Upper lobe of left lung (tissue), 6 donors: Measurements from ENCODE around the gene VPS8. TPM values are rescaled to one million over a fixed set of nuclear protein-coding genes. Genes with fewer than 3 reads are reported as not detected.

Source experiments
- ATAC-seq, 2 donors: fragments of 200-7000 bp; cut with Tn5 transposase; one replicate each; pipeline ENCODE4 v1.9.1; 2022; ENCODE audit warnings: mild to moderate bottlenecking in 2 of 2, moderate library complexity in 2 of 2; ENCODE audit not compliant: low FRiP score in 2 of 2
- DNase-seq, 2 donors: peaks; one replicate each; pipeline ENCODE4 v3.0.0-alpha.2; 2019 to 2020
- H3K27ac ChIP-seq, 4 donors: fragments of 200-600 bp; sonication (generic); one replicate each; pipeline ENCODE4 v1.5.1; 2016 to 2019
- H3K27me3 ChIP-seq, 4 donors: fragments of 200-600 bp; sonication (generic); one replicate each; pipeline ENCODE4 v1.5.1; 2017 to 2019
- H3K36me3 ChIP-seq, 4 donors: fragments of 200-600 bp; sonication (generic); one replicate each; pipeline ENCODE4 v1.5.1; 2016 to 2019
- H3K4me1 ChIP-seq, 4 donors: fragments of 200-600 bp; sonication (generic); one replicate each; pipeline ENCODE4 v1.5.1; 2018 to 2019
- H3K4me3 ChIP-seq, 4 donors: fragments of 200-600 bp; sonication (generic); one replicate each; pipeline ENCODE4 v1.5.1; 2017 to 2019; ENCODE audit warnings: mild to moderate bottlenecking in 2 of 4, moderate library complexity in 1 of 4
- H3K9me3 ChIP-seq, 4 donors: fragments of 200-600 bp; sonication (generic); one replicate each; pipeline ENCODE4 v1.5.1; 2018 to 2019
- CTCF ChIP-seq, 6 experiments: fragments of 450-650 bp in 4 of 6; fragments of 200-600 bp in 2 of 6; sonication (generic) in 2 of 6; IDR thresholded peaks; one replicate each; pipeline ENCODE4 v1.5.1; 2016 to 2019; ENCODE audit warnings: antibody characterized with exemption in 6 of 6
- EP300 ChIP-seq, 4 donors: sonication (generic); formaldehyde crosslinking; IDR thresholded peaks; one replicate each; pipeline ENCODE4 v1.5.1; 2017; ENCODE audit warnings: antibody characterized with exemption in 4 of 4, control low read depth in 2 of 4
- POLR2A ChIP-seq, 4 donors: fragments of 450-650 bp; IDR thresholded peaks; one replicate each; pipeline ENCODE4 v1.5.1; 2016 to 2017; ENCODE audit warnings: antibody characterized with exemption in 4 of 4, mild to moderate bottlenecking in 2 of 4
- POLR2AphosphoS5 ChIP-seq, 2 donors: sonication (generic); formaldehyde crosslinking; IDR thresholded peaks; one replicate each; pipeline ENCODE4 v1.5.1; 2017; ENCODE audit warnings: antibody characterized with exemption in 2 of 2
- WGBS, 2 donors: methylation state at CpG; one replicate each; pipeline ENCODE4 v1.1.5; 2017 to 2018; 5-methylcytosine and 5-hydroxymethylcytosine counted together
- total RNA-seq, 6 donors: library from RNA; depleted of rRNA in 4 of 6; stranded (reverse); fragments of >200 nt in 4 of 6; gene quantifications; one replicate each; pipeline versions ENCODE4 v1.1.0 to v1.2.1, GENCODE V29; 2016 to 2021
- donor health status: DM: no; HTN: no; CAD: no; lungs with moderate emphysema.
- donor health status: DM: no; HTN: yes; CAD: no; lungs with severe emphysema.

VPS8 gene
- total RNA-seq, 6 donors from 2014 or later, result 50.9 to 147 (median 61.5) TPM

- H3K36me3 ChIP-seq, result no peaks in the 10 kb centered on the region
- DNase-seq, result no peak
- H3K9me3 ChIP-seq, result no peaks in the 10 kb centered on the region
- no peak for ATAC-seq
- H3K27ac ChIP-seq, result no peak overlapping the region
- 95% methylated on average over 4 of the region's 4 CpGs for WGBS, 2 donors
- no peaks in the 10 kb centered on the region for H3K4me1 ChIP-seq
- no peaks in the 10 kb centered on the region for H3K27me3 ChIP-seq
- no peak for TF ChIP-seq EP300 (IDR thresholded peaks at IDR 0.05)
- no peak for TF ChIP-seq POLR2A (IDR thresholded peaks at IDR 0.05)
- TF ChIP-seq CTCF (IDR thresholded peaks at IDR 0.05), result no peak
- TF ChIP-seq POLR2AphosphoS5 (IDR thresholded peaks at IDR 0.05), result no peak
- no peak overlapping the region for H3K4me3 ChIP-seq
Measured at GRCh38 chr3:185090811-185091210, 278.8 kb downstream of the VPS8 start.

- Histone ChIP-seq H3K36me3 (no peaks in the 10 kb centered on the region), H3K4me1 (no peaks in the 10 kb centered on the region), H3K9me3 (no peaks in the 10 kb centered on the region), H3K27ac (no peak overlapping the region), H3K27me3 (no peaks in the 10 kb centered on the region), H3K4me3 (no peak overlapping the region)
- ATAC-seq (no peak), DNase-seq (no peak)
- TF ChIP-seq EP300 (IDR thresholded peaks at IDR 0.05) (no peak), CTCF (IDR thresholded peaks at IDR 0.05) (no peak), POLR2A (IDR thresholded peaks at IDR 0.05) (no peak), POLR2AphosphoS5 (IDR thresholded peaks at IDR 0.05) (no peak)
Measured at GRCh38 chr3:185093116-185093515, 281.1 kb downstream of the VPS8 start.

DNA sequence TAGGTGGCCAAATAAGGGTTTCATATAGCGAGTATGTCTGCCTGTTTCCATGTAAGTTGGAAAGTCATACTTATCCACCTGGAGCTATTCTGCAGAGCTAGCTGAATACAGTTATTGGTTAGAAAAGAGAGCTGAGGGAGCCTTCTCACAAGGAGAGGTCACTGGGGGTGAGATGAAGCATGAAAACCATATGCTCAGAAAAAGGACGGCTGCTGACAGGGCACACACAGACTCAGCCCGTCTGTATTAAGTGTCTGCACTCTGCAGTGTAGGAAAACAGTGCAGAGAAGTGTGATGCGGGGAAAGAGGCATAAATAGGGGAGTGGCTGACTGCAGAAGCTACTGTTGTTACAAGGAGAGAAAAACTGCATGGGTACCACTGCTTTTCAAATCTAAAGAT is 282.7 kb downstream of the VPS8 start:
- Histone ChIP-seq H3K36me3 (no peaks in the 10 kb centered on the region), H3K4me1 (no peaks in the 10 kb centered on the region), H3K9me3 (no peaks in the 10 kb centered on the region), H3K27ac (no peak overlapping the region), H3K27me3 (no peaks in the 10 kb centered on the region), H3K4me3 (no peak overlapping the region)
- WGBS, 2 donors, result 78 to 79% methylated on average over 4 of the region's 4 CpGs
- TF ChIP-seq EP300 (IDR thresholded peaks at IDR 0.05) (no peak), CTCF (IDR thresholded peaks at IDR 0.05) (no peak), POLR2AphosphoS5 (IDR thresholded peaks at IDR 0.05) (no peak), POLR2A (IDR thresholded peaks at IDR 0.05) (no peak)
- no peak for ATAC-seq
- no peak for DNase-seq

Other genes starting within 250 kb of the VPS8 start
- 10 to 100 TPM; 13.6 to 52.4 (median 35.7) TPM for gene MAGEF1, start 100.1 kb upstream of the VPS8 start, total RNA-seq